ENCODE data around the gene CNMD.

GRCh38 chr13:52758114-52758513, 18.5 kb upstream of the CNMD start:
- TF ChIP-seq EZH2 (IDR thresholded peaks at IDR 0.05; ENCODE audit: low read depth): no peak
- TF ChIP-seq, protein P1, sequence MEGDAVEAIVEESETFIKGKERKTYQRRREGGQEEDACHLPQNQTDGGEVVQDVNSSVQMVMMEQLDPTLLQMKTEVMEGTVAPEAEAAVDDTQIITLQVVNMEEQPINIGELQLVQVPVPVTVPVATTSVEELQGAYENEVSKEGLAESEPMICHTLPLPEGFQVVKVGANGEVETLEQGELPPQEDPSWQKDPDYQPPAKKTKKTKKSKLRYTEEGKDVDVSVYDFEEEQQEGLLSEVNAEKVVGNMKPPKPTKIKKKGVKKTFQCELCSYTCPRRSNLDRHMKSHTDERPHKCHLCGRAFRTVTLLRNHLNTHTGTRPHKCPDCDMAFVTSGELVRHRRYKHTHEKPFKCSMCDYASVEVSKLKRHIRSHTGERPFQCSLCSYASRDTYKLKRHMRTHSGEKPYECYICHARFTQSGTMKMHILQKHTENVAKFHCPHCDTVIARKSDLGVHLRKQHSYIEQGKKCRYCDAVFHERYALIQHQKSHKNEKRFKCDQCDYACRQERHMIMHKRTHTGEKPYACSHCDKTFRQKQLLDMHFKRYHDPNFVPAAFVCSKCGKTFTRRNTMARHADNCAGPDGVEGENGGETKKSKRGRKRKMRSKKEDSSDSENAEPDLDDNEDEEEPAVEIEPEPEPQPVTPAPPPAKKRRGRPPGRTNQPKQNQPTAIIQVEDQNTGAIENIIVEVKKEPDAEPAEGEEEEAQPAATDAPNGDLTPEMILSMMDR (conservative IDR thresholded peaks at IDR 0.05): no peak
